ENCODE data around the gene ATAT1. TPM values are rescaled to one million over a fixed set of nuclear protein-coding genes. Genes with fewer than 3 reads are reported as not detected.
A peak's percentile ranks its signal among the peaks of the same experiment; 100 is the strongest.

The ATAT1 gene
- total and polyA plus RNA-seq, 9 of the 15 experiments (the other 6 are each of a cell fraction or from before 2014, with no cell fraction given), result 0.65 to 5.8 (median 1.6) TPM

DNA sequence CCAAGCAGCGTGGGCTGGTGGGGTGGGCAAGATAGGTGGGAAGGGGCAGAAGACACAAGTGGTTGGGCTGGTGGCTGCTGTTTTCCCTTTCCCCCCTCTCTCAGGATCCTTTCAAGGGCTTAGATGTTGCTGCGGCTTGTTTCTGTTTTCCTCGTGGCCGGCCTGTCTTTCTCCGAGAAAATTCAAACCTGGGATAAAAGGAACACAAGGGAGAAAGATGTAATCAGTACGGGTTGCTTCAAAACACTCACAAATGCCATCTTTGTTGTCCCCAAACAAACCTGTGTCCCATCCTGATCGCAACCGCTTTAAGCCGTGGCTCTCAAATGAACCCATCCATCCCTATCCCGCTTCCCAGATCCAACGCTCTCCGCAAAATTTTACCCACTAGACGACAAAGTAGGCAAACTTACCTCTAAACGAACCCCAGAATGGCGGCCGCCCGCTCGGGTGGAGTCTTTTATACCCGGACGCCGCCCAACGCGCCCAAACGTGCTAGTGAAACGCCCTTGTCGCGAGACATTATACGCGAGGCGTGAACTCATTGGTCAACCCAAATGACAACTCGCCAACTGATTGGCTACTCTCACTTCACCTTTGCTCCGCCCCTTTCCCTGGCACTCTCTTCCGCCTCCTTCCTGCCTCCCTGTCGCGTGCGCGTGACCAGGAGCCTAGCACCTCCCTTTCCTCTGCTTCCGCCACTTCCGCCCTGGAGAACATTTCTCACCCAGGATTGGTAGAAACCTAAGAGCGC lies 9.7 kb upstream of the ATAT1 start, which contains the start of gene PPP1R10 (continued):
- TF ChIP-seq, protein P1, sequence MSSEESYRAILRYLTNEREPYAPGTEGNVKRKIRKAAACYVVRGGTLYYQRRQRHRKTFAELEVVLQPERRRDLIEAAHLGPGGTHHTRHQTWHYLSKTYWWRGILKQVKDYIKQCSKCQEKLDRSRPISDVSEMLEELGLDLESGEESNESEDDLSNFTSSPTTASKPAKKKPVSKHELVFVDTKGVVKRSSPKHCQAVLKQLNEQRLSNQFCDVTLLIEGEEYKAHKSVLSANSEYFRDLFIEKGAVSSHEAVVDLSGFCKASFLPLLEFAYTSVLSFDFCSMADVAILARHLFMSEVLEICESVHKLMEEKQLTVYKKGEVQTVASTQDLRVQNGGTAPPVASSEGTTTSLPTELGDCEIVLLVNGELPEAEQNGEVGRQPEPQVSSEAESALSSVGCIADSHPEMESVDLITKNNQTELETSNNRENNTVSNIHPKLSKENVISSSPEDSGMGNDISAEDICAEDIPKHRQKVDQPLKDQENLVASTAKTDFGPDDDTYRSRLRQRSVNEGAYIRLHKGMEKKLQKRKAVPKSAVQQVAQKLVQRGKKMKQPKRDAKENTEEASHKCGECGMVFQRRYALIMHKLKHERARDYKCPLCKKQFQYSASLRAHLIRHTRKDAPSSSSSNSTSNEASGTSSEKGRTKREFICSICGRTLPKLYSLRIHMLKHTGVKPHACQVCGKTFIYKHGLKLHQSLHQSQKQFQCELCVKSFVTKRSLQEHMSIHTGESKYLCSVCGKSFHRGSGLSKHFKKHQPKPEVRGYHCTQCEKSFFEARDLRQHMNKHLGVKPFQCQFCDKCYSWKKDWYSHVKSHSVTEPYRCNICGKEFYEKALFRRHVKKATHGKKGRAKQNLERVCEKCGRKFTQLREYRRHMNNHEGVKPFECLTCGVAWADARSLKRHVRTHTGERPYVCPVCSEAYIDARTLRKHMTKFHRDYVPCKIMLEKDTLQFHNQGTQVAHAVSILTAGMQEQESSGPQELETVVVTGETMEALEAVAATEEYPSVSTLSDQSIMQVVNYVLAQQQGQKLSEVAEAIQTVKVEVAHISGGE (CRISPR knock-in tag; IDR thresholded peaks at IDR 0.05), result no peak; a peak in 1 of 6 replicates
- no peak for TF ChIP-seq ETS2 (tag; IDR thresholded peaks at IDR 0.05; ENCODE audit: borderline replicate concordance, poor library complexity, severe bottlenecking)
- peak; percentile 97 for TF ChIP-seq MTA1 (IDR thresholded peaks at IDR 0.05; ENCODE audit: borderline replicate concordance)
- TF ChIP-seq LARP7 (IDR thresholded peaks at IDR 0.05), result peak; percentile 81; the same call in 1 of the 2 replicates
- TF ChIP-seq FUS (optimal IDR thresholded peaks at IDR 0.05; ENCODE audit: low read depth, low read length), result peak; percentile 56
- TF ChIP-seq CREBBP (IDR thresholded peaks at IDR 0.05; ENCODE audit: low read depth, low read length), result no peak
- peak; percentile 99; the same call in 1 of the 2 replicates for TF ChIP-seq POLR2AphosphoS2 (IDR thresholded peaks at IDR 0.05; ENCODE audit: low read length)
- no peak; the same call in 1 of the 2 replicates for TF ChIP-seq ZNF274 (IDR thresholded peaks at IDR 0.05; ENCODE audit: borderline replicate concordance, low read depth, low read length)
- TF ChIP-seq RBM15 (IDR thresholded peaks at IDR 0.05; ENCODE audit: insufficient read depth, low read length), result no peak
- TF ChIP-seq, protein P2, sequence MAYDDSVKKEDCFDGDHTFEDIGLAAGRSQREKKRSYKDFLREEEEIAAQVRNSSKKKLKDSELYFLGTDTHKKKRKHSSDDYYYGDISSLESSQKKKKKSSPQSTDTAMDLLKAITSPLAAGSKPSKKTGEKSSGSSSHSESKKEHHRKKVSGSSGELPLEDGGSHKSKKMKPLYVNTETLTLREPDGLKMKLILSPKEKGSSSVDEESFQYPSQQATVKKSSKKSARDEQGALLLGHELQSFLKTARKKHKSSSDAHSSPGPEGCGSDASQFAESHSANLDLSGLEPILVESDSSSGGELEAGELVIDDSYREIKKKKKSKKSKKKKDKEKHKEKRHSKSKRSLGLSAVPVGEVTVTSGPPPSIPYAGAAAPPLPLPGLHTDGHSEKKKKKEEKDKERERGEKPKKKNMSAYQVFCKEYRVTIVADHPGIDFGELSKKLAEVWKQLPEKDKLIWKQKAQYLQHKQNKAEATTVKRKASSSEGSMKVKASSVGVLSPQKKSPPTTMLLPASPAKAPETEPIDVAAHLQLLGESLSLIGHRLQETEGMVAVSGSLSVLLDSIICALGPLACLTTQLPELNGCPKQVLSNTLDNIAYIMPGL (CRISPR knock-in tag; IDR thresholded peaks at IDR 0.05), result no peak; the same call in 1 of the 2 replicates
- TF ChIP-seq TEAD4 (IDR thresholded peaks at IDR 0.05; ENCODE audit: low read length), result peak; percentile 73
- no peak for TF ChIP-seq TEAD4 (CRISPR knock-in tag; IDR thresholded peaks at IDR 0.05; ENCODE audit: borderline replicate concordance)
- no peak for TF ChIP-seq MCM7 (IDR thresholded peaks at IDR 0.05)
- TF ChIP-seq SAFB (IDR thresholded peaks at IDR 0.05; ENCODE audit: borderline replicate concordance, low read depth, low read length), result no peak
- no peak for TF ChIP-seq ZNF311 (CRISPR knock-in tag; IDR thresholded peaks at IDR 0.05)
- TF ChIP-seq GABPA (tag; conservative IDR thresholded peaks at IDR 0.05; ENCODE audit: low read depth), result no peak; the same call in 1 of the 2 replicates
- no peak for TF ChIP-seq ZKSCAN8 (CRISPR knock-in tag; IDR thresholded peaks at IDR 0.05)
- TF ChIP-seq FOXJ2 (tag; IDR thresholded peaks at IDR 0.05), result peak; percentile 87
- TF ChIP-seq, protein P3, sequence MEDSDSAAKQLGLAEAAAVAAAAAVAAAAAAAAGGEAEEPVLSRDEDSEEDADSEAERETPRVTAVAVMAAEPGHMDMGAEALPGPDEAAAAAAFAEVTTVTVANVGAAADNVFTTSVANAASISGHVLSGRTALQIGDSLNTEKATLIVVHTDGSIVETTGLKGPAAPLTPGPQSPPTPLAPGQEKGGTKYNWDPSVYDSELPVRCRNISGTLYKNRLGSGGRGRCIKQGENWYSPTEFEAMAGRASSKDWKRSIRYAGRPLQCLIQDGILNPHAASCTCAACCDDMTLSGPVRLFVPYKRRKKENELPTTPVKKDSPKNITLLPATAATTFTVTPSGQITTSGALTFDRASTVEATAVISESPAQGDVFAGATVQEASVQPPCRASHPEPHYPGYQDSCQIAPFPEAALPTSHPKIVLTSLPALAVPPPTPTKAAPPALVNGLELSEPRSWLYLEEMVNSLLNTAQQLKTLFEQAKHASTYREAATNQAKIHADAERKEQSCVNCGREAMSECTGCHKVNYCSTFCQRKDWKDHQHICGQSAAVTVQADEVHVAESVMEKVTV (CRISPR knock-in tag; IDR thresholded peaks at IDR 0.05), result peak; percentile 64
- TF ChIP-seq ZNF232 (CRISPR knock-in tag; IDR thresholded peaks at IDR 0.05), result no peak
- peak; percentile 47 to 91; a peak in 2 of 4 replicates for TF ChIP-seq NONO (IDR thresholded peaks at IDR 0.05; ENCODE audit: low read depth in 2 of 2, low read length in 1 of 2)
- no peak for TF ChIP-seq NR1H2 (CRISPR knock-in tag; IDR thresholded peaks at IDR 0.05)

All from K562 (cell line).